ENCODE measurements around the gene CKLF.
A peak's percentile ranks its signal among the peaks of the same experiment; 100 is the strongest.

The CKLF gene

GRCh38 chr16:66576296-66576695 lies 23.9 kb downstream of the CKLF start:
- FAIRE-seq, result no peak
- DNase-seq (ENCODE audit: insufficient read length), result no peak
- TF ChIP-seq POLR2AphosphoS5 (IDR thresholded peaks at IDR 0.05; ENCODE audit: low read depth, low read length) (no peak), TAF1 (IDR thresholded peaks at IDR 0.05; ENCODE audit: borderline replicate concordance, low read depth, low read length) (no peak), POLR2A (IDR thresholded peaks at IDR 0.05; ENCODE audit: low read depth, low read length) (no peak)

GRCh38 chr16:66578651-66579531 lies 26.5 kb downstream of the CKLF start, which contains the start of gene CMTM2:
TSS of gene CMTM2 (plus strand) at chr16:66579463. CDS start at chr16:66579608, 145 bp downstream.
- FAIRE-seq (no peak), DNase-seq (ENCODE audit: insufficient read length) (no peak)
- TF ChIP-seq POLR2AphosphoS5 (IDR thresholded peaks at IDR 0.05; ENCODE audit: low read depth, low read length), result no peak

GRCh38 chr16:66580605-66581209 lies 28.3 kb downstream of the CKLF start:
- DNase-seq (ENCODE audit: insufficient read length) (no peak), FAIRE-seq (no peak)
- TF ChIP-seq TAF1 (IDR thresholded peaks at IDR 0.05; ENCODE audit: borderline replicate concordance, low read depth, low read length) (no peak), POLR2AphosphoS5 (IDR thresholded peaks at IDR 0.05; ENCODE audit: low read depth, low read length) (no peak), POLR2A (IDR thresholded peaks at IDR 0.05; ENCODE audit: low read depth, low read length) (no peak)

GRCh38 chr16:66581246-66581952 lies 29.0 kb downstream of the CKLF start:
- FAIRE-seq, result no peak
- no peak for TF ChIP-seq POLR2AphosphoS5 (IDR thresholded peaks at IDR 0.05; ENCODE audit: low read depth, low read length)
- TF ChIP-seq POLR2A (IDR thresholded peaks at IDR 0.05; ENCODE audit: low read depth, low read length), result no peak
- TF ChIP-seq TAF1 (IDR thresholded peaks at IDR 0.05; ENCODE audit: borderline replicate concordance, low read depth, low read length), result no peak
- no peak for DNase-seq (ENCODE audit: insufficient read length)

- DNase-seq (ENCODE audit: insufficient read length) (no peak), FAIRE-seq (no peak)
- no peak for TF ChIP-seq TAF1 (IDR thresholded peaks at IDR 0.05; ENCODE audit: borderline replicate concordance, low read depth, low read length)
- no peak for TF ChIP-seq POLR2AphosphoS5 (IDR thresholded peaks at IDR 0.05; ENCODE audit: low read depth, low read length)
- TF ChIP-seq POLR2A (IDR thresholded peaks at IDR 0.05; ENCODE audit: low read depth, low read length), result no peak
Measured at GRCh38 chr16:66585481-66586239, 33.3 kb downstream of the CKLF start.

- no peak for FAIRE-seq
Measured at GRCh38 chr16:66587881-66588600, 35.7 kb downstream of the CKLF start.

GRCh38 chr16:66588981-66589713 lies 36.8 kb downstream of the CKLF start:
- DNase-seq (ENCODE audit: insufficient read length), result peak; percentile 63

More at GRCh38 chr16:66587881-66588600, 35.7 kb downstream of the CKLF start:
- no peak for DNase-seq (ENCODE audit: insufficient read length)
- TF ChIP-seq POLR2AphosphoS5 (IDR thresholded peaks at IDR 0.05; ENCODE audit: low read depth, low read length) (no peak), POLR2A (IDR thresholded peaks at IDR 0.05; ENCODE audit: low read depth, low read length) (no peak), TAF1 (IDR thresholded peaks at IDR 0.05; ENCODE audit: borderline replicate concordance, low read depth, low read length) (no peak)

GRCh38 chr16:66590322-66590721 lies 37.9 kb downstream of the CKLF start:
- DNase-seq (ENCODE audit: insufficient read length), result no peak
- FAIRE-seq, result peak; percentile 85
- TF ChIP-seq POLR2AphosphoS5 (IDR thresholded peaks at IDR 0.05; ENCODE audit: low read depth, low read length) (no peak), POLR2A (IDR thresholded peaks at IDR 0.05; ENCODE audit: low read depth, low read length) (no peak), TAF1 (IDR thresholded peaks at IDR 0.05; ENCODE audit: borderline replicate concordance, low read depth, low read length) (no peak)

More at GRCh38 chr16:66588981-66589713, 36.8 kb downstream of the CKLF start:
- FAIRE-seq, result no peak
- TF ChIP-seq TAF1 (IDR thresholded peaks at IDR 0.05; ENCODE audit: borderline replicate concordance, low read depth, low read length), result no peak
- no peak for TF ChIP-seq POLR2AphosphoS5 (IDR thresholded peaks at IDR 0.05; ENCODE audit: low read depth, low read length)
- TF ChIP-seq POLR2A (IDR thresholded peaks at IDR 0.05; ENCODE audit: low read depth, low read length), result no peak

GRCh38 chr16:66591018-66591417 lies 38.6 kb downstream of the CKLF start:
- TF ChIP-seq TAF1 (IDR thresholded peaks at IDR 0.05; ENCODE audit: borderline replicate concordance, low read depth, low read length), result no peak
- DNase-seq (ENCODE audit: insufficient read length) (no peak), FAIRE-seq (no peak)

- DNase-seq (ENCODE audit: insufficient read length), result no peak
- TF ChIP-seq POLR2AphosphoS5 (IDR thresholded peaks at IDR 0.05; ENCODE audit: low read depth, low read length), result no peak
- no peak for TF ChIP-seq POLR2A (IDR thresholded peaks at IDR 0.05; ENCODE audit: low read depth, low read length)
- no peak for TF ChIP-seq TAF1 (IDR thresholded peaks at IDR 0.05; ENCODE audit: borderline replicate concordance, low read depth, low read length)
- no peak for FAIRE-seq
Measured at GRCh38 chr16:66592241-66592640, 39.9 kb downstream of the CKLF start.
